Left lung (tissue), 10 donors: ENCODE data around the gene TMED5. TPM values are rescaled to one million over a fixed set of nuclear protein-coding genes. Genes with fewer than 3 reads are reported as not detected.

Experiments
- ATAC-seq: fragments of 200-7000 bp; cut with Tn5 transposase; one replicate; pipeline ENCODE4 v1.9.1; 2020; ENCODE audit warnings: moderate library complexity
- DNase-seq, 4 donors: peaks; one replicate each; pipeline ENCODE4 v3.0.0-alpha.2; 2013 to 2020
- H3K27ac ChIP-seq, 2 donors: fragments of 200-600 bp; sonication (generic) in 1 of 2; one replicate each; pipeline versions ENCODE4 v1.5.0 to v1.8.0; 2020 to 2021
- H3K27me3 ChIP-seq, 2 donors: fragments of 200-600 bp; sonication (generic) in 1 of 2; one replicate each; pipeline versions ENCODE4 v1.5.0 to v1.8.0; 2020 to 2021
- H3K36me3 ChIP-seq, 2 donors: fragments of 200-600 bp; sonication (generic) in 1 of 2; one replicate each; pipeline versions ENCODE4 v1.5.0 to v1.8.0; 2020 to 2021
- H3K4me1 ChIP-seq, 2 donors: fragments of 200-600 bp; one replicate each; pipeline ENCODE4 v1.8.0; 2021
- H3K4me3 ChIP-seq, 2 donors: fragments of 200-600 bp; sonication (generic) in 1 of 2; one replicate each; pipeline versions ENCODE4 v1.5.0 to v1.8.0; 2020 to 2021; ENCODE audit warnings: mild to moderate bottlenecking in 1 of 2
- H3K9me3 ChIP-seq, 2 donors: fragments of 200-600 bp; sonication (generic) in 1 of 2; one replicate each; pipeline versions ENCODE4 v1.5.0 to v1.8.0; 2020 to 2021
- CTCF ChIP-seq, 2 donors: fragments of 200-600 bp; sonication (generic) in 1 of 2; IDR thresholded peaks; one replicate each; pipeline versions ENCODE4 v1.5.0 to v1.8.0; 2021; ENCODE audit warnings: antibody characterized with exemption in 2 of 2
- intact Hi-C, 2 donors: fragments of 100-400 bp; cut with DNase I; formaldehyde crosslinking; loops; one replicate each; pipeline versions ENCODE4 v1.11.2 to v1.14.2; 2022
- polyA plus RNA-seq, 6 donors: library from polyadenylated mRNA; unstranded; fragments of 120-200 nt; gene quantifications; one replicate each; pipeline ENCODE4 v1.2.1, GENCODE V29; 2013; ENCODE audit not compliant: insufficient read length in 6 of 6
- total RNA-seq, 2 donors: library from RNA; stranded (reverse); fragmentation: NEBNext Ultra II Directional; extraction: Animal tissue kit (Norgen Biotek cat#: 25700); gene quantifications; one replicate each; pipeline ENCODE4 v1.2.1, GENCODE V29; 2021
- donor health status: DM: no; HTN: yes; CAD: no.
- donor health status: DM: no; HTN: no; CAD: no.

TMED5 gene
- total and polyA plus RNA-seq, 8 donors = 42.6 to 95.5 (median 52.6) TPM

DNA sequence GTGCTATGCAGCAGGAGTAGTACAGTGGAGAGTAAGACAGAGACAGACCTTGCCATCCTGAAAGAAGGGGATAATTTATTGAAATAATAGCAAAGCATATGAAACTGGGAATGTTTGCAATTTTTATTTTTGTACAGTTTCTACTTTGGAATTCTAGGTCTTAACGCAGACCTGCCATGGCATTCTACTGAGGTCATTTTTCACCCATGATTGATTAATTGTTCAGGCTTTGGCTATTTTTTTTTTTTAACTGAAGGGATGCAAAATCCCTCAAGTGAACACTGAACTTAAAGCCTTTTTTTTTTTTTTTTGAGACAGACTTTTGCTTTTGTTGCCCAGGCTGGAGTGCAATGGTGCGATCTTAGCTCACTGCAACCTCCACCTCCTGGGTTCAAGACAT is 74.0 kb downstream of the TMED5 start:
- Histone ChIP-seq H3K27ac (no peak overlapping the region), H3K4me1 (peaks cover 0 to 8% of the 10 kb centered on the region in 2 donors), H3K4me3 (no peak overlapping the region), H3K36me3 (peaks cover 0 to 19% of the 10 kb centered on the region in 2 donors), H3K9me3 (peaks cover 0 to 10% of the 10 kb centered on the region in 2 donors), H3K27me3 (no peaks in the 10 kb centered on the region)
- ATAC-seq (no peak), DNase-seq (no peak)
- no peak for TF ChIP-seq CTCF (IDR thresholded peaks at IDR 0.05)
- intact Hi-C loops = no loop called here

DNA sequence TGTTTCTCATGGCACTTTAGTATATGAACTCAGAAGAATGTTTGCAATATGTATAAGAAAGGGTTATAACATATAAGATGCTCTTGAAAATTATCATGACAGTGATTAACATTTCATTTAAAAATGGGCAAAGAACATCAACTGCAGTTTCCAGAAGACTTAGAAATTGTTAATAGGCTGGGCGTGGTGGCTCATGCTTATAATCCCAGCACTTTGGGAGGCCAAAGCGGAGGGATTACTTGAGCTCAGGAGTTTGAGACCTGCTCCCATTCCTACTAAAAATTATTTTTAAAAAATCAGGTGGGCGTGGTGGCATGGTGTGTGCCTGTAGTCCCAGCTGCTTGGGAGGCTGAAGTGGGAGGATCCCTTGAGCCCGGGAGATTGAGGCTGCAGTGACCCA is 78.1 kb downstream of the TMED5 start:
- DNase-seq (no peak), ATAC-seq (no peak)
- TF ChIP-seq CTCF (IDR thresholded peaks at IDR 0.05) = no peak
- H3K27me3 ChIP-seq = no peaks in the 10 kb centered on the region
- no peak overlapping the region for H3K4me3 ChIP-seq
- H3K4me1 ChIP-seq = peaks cover 0 to 6% of the 10 kb centered on the region in 2 donors
- no peak overlapping the region for H3K27ac ChIP-seq
- intact Hi-C loops = no loop called here
- peaks cover 0 to 2% of the 10 kb centered on the region in 2 donors for H3K9me3 ChIP-seq
- peaks cover 0 to 10% of the 10 kb centered on the region in 2 donors for H3K36me3 ChIP-seq

Other genes starting within 250 kb of the TMED5 start
- 10 to 100 TPM in 1 of 2 donors, 1 to 10 TPM in 1; 6.8 to 10.8 TPM for gene DIPK1A, start 219.0 kb downstream of the TMED5 start, total RNA-seq
- gene DIPK1A, start 219.0 kb downstream of the TMED5 start, polyA plus RNA-seq = 10 to 100 TPM in 3 of 6 donors, 1 to 10 TPM in 3; 8.2 to 14.8 (median 10.3) TPM
- 10 to 100 TPM; 22.3 to 24.0 TPM for gene MTF2, start 101.1 kb downstream of the TMED5 start, total RNA-seq
- 10 to 100 TPM; 55.2 to 76.3 (median 61.2) TPM for gene MTF2, start 101.1 kb downstream of the TMED5 start, polyA plus RNA-seq
- gene CCDC18, start 311 bp upstream of the TMED5 start, total RNA-seq = 1 to 10 TPM; 4.1 to 6.2 TPM
- 10 to 100 TPM in 5 of 6 donors, 1 to 10 TPM in 1; 8.8 to 17.2 (median 12.4) TPM for gene CCDC18, start 311 bp upstream of the TMED5 start, polyA plus RNA-seq
- gene DR1, start 165.5 kb upstream of the TMED5 start, total RNA-seq = 10 to 100 TPM; 54.7 to 56.1 TPM
- gene DR1, start 165.5 kb upstream of the TMED5 start, polyA plus RNA-seq = 10 to 100 TPM; 58.8 to 65.8 (median 62.0) TPM